IPS-15b (cell line): ENCODE data around the gene DHRS7.

Source experiments
- H3K27me3 ChIP-seq: one replicate; pipeline ENCODE4 v1.6.1; 2013; ENCODE audit warnings: low read length; ENCODE audit not compliant: control insufficient read depth, insufficient read depth
- H3K36me3 ChIP-seq: one replicate; pipeline ENCODE4 v1.6.1; 2013; ENCODE audit warnings: low read length; ENCODE audit not compliant: control insufficient read depth, insufficient read depth
- H3K4me1 ChIP-seq: one replicate; pipeline ENCODE4 v1.6.1; 2013; ENCODE audit warnings: mild to moderate bottlenecking, low read length; ENCODE audit not compliant: control insufficient read depth, insufficient read depth
- H3K4me3 ChIP-seq: one replicate; pipeline ENCODE4 v1.5.1; 2013; ENCODE audit warnings: low read depth, low read length
- H3K9ac ChIP-seq: one replicate; pipeline ENCODE4 v1.6.1; 2013; ENCODE audit warnings: low read depth, mild to moderate bottlenecking, low read length
- H3K9me3 ChIP-seq: one replicate; pipeline ENCODE4 v1.6.1; 2013; ENCODE audit warnings: mild to moderate bottlenecking, low read length; ENCODE audit not compliant: control insufficient read depth, insufficient read depth

The DHRS7 gene, protein sequence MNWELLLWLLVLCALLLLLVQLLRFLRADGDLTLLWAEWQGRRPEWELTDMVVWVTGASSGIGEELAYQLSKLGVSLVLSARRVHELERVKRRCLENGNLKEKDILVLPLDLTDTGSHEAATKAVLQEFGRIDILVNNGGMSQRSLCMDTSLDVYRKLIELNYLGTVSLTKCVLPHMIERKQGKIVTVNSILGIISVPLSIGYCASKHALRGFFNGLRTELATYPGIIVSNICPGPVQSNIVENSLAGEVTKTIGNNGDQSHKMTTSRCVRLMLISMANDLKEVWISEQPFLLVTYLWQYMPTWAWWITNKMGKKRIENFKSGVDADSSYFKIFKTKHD

DNA sequence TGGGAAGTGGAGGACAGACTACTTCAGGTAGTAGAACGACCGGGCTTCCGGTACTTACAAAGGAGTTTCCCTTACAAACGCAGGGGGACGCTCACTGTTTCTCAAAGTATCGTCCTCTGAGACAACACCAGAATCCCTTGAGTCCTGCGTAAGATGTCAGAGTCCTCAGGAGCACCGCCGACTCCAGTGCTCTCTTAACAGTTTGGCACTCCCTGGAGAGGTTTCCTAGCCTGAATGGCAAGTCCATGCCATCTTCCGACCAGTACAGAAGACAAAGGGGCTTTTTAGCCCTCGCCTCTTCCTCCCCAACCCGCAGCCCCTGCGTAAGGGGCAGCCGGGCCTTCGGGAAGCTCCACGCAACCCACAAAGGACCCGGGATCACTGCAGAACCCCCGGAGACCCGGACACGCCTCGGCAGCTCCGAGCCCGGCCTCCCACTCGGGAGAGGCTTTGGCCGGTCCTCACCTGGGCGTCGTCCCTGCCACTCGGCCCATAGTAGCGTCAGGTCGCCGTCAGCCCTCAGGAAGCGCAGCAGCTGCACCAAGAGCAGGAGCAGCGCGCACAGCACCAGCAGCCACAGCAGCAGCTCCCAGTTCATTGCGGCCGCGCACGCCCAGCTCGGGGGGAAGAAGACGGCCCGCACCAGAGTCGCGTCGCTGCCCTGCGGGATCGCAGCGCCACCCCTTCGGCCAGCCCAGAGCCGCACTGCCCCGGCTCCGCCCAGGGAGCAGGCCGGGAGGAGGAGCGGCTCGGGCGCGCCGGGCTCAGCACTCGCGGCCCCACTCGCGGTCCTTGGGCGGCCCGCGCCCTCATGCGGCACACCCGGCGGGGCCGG lies at the start of gene DHRS7:
TSS of gene DHRS7 (minus strand) at position 687 of the 835 bp plus-strand sequence. CDS start at position 598, 89 bp downstream.
- Histone ChIP-seq H3K9ac (peak within 1 kb of the TSS; percentile 77), H3K9me3 (no peaks in the 10 kb centered on the region), H3K4me3 (peak within 1 kb of the TSS; percentile 80), H3K36me3 (no peaks in the 10 kb centered on the region), H3K27me3 (peaks cover 12% of the 10 kb centered on the region), H3K4me1 (peaks cover 7% of the 10 kb centered on the region)

DNA sequence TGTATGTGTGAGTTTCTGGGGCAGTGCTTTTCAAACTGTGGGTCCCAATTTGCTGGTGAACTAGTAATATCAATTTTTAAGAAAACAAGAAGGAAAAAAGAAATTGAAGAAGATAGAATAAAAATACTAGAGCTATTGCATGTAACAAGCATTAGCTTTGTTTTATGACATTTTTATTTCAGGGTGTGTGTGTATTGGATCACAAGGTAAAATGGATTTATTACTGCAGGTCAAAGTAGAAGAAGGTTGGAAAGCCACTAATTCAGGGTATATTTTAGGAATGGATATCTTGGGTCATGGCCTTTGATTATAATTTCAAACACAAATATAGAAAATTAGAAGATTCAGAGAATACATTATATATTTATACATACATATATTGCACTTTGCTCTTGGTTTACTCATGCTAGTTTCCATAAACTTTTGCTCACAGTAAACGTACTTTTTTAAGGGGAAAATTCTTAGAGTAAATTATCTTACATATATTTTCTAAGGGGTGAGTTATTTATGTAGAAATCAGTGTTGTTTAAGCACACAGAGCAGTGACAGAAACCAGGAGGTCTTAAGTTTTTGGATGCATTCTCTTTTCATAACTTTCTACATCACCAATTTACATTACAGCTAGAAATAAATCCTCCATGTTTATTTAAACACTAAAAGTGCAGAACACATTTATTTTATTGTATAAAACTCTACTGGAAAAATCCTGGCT lies 49.4 kb upstream of the DHRS7 start:
- Histone ChIP-seq H3K27me3 (no peaks in the 10 kb centered on the region), H3K36me3 (no peaks in the 10 kb centered on the region), H3K9me3 (no peaks in the 10 kb centered on the region), H3K9ac (no peak overlapping the region), H3K4me3 (no peak overlapping the region), H3K4me1 (no peaks in the 10 kb centered on the region)

DNA sequence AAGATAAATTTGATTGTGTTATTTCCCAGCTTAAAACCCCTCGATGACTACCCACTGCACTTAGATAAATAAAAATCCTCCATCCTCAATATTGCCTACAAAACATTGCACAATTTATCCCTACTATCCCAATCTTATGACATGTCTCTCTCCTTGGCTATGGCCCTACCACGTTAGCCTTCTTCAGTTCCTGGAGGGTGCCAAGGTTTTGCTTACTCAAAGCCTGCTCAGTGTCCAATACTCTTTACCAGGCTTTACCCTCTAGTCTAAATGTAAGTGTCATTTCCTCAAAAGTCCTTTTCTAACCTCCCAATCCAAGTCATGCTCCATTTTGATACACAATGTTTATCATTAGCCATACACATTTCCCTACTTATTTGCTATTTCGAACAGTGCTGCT lies 48.8 kb upstream of the DHRS7 start:
- H3K36me3 ChIP-seq, result no peaks in the 10 kb centered on the region
- no peak overlapping the region for H3K9ac ChIP-seq
- no peaks in the 10 kb centered on the region for H3K9me3 ChIP-seq
- no peaks in the 10 kb centered on the region for H3K27me3 ChIP-seq
- H3K4me3 ChIP-seq, result no peak overlapping the region
- H3K4me1 ChIP-seq, result no peaks in the 10 kb centered on the region

DNA sequence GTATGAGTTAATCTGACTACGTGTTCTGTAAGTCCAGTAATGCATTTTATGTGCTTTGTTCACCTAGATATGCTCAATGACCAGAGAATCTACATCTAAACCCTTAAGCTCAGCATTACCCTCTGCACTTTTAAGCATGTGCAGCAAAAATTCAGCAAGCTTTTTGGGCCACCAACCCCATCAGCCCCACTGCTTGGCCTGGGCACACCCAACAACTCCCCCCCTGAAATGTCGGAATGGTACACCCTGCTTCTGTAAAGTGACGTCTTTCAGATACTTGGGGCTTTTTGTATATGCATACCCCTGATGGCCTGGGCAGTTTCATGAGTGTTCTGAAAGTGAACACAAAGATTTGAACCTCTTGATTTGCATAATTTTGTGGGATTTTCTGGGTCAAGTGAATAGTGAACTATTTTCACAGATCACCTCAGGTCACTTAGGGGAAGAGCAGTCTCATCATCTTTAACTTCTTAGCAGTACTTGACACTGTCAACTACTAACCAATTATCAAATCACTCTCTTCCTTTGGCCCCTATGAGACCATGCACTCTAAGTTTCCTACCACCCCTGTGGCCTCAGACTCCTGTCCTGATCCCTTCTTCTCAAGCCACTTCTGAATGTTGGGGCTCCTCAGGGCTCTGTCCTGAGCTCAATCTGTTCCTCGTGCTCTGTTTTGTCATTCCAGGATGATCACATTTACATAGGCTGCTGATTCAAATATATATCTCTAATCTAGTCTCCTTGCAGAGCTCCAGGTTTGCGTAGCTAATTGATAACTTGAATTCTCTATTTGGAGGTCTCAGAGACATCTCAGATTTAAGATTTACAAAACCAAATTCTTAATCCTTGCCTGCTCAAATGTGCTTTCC lies 47.5 kb upstream of the DHRS7 start:
- H3K36me3 ChIP-seq, result no peaks in the 10 kb centered on the region
- H3K4me1 ChIP-seq, result no peaks in the 10 kb centered on the region
- H3K9ac ChIP-seq, result no peak overlapping the region
- H3K27me3 ChIP-seq, result no peaks in the 10 kb centered on the region
- no peaks in the 10 kb centered on the region for H3K9me3 ChIP-seq
- H3K4me3 ChIP-seq, result no peak overlapping the region

DNA sequence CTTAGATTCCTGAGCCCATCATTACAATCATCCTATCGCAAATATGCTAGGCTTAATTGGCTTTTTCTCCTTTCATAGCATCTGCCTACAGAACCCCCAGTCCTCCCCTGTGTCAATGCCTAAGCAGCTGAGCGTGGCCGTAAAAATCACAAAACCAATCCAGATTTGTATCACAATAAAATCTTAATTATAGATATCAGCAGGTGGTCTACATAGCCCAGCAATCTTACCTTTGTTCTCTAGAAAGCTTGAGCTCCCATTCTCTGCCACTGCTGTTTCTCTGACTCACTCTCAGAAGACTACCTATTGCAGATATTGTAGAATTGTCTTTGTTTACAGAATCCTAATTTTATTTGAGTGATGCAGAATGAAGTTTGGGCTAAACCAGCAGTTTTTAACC lies 46.0 kb upstream of the DHRS7 start:
- Histone ChIP-seq H3K4me1 (no peaks in the 10 kb centered on the region), H3K27me3 (no peaks in the 10 kb centered on the region), H3K9me3 (no peaks in the 10 kb centered on the region), H3K36me3 (no peaks in the 10 kb centered on the region), H3K9ac (no peak overlapping the region), H3K4me3 (no peak overlapping the region)

DNA sequence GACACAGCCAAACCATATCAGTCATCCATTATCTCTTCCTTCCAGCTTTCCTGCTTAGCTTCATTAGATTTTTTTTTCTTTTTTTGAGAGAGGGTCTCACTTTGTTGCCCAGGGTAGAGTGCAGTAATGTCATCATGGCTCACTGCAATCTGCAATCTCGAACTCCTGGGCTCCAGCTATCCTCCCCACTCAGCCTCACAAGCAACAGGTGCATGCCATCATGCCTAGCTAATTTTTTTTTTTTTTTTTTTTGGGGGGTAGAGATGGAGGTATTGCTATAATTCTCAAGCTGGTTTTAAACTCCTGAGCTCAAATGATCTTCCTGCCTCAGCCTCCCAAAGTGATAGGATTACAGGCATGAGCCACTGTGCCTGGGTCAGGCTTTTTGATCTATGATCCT lies 45.5 kb upstream of the DHRS7 start:
- no peaks in the 10 kb centered on the region for H3K36me3 ChIP-seq

DNA sequence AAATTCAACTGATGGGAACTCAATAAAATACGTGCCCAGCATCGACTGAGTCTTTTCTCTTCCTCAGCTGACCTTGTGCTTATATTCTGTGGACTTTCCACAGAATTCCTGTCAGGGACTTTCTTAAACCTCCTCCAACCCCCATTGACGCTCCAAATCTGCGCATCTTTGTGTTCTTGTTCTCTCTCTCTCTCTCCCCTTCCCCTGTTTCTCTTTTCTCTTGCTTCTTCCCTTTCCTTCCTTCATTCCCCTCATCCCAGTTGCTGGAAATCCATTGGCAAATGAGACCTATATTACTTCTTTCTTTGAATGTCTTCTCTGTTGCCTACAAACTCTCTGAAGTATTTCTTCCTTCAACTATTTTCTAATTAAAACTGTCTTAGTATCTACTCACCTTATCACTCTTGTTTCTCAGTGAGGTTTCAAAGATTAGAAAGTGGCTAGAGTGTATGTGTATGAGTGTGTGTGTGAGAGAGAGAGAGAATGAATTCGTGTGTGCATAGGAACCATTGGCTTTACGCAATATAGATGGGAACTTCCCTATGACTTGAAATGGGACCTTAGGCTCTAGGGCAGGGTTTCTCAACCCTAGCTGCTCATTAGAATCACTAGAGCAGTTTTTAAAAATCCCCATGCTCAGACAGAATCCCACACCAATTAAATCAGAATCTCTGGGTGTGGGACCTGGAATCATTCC lies 41.8 kb upstream of the DHRS7 start:
- H3K36me3 ChIP-seq, result no peaks in the 10 kb centered on the region
- H3K9me3 ChIP-seq, result no peaks in the 10 kb centered on the region
- no peak overlapping the region for H3K4me3 ChIP-seq
- H3K9ac ChIP-seq, result no peak overlapping the region
- peaks cover 18% of the 10 kb centered on the region for H3K4me1 ChIP-seq
- no peaks in the 10 kb centered on the region for H3K27me3 ChIP-seq

More for the DNA sequence above, 45.5 kb upstream of the DHRS7 start:
- Histone ChIP-seq H3K4me1 (no peaks in the 10 kb centered on the region), H3K27me3 (no peaks in the 10 kb centered on the region), H3K9me3 (no peaks in the 10 kb centered on the region), H3K9ac (no peak overlapping the region), H3K4me3 (no peak overlapping the region)

DNA sequence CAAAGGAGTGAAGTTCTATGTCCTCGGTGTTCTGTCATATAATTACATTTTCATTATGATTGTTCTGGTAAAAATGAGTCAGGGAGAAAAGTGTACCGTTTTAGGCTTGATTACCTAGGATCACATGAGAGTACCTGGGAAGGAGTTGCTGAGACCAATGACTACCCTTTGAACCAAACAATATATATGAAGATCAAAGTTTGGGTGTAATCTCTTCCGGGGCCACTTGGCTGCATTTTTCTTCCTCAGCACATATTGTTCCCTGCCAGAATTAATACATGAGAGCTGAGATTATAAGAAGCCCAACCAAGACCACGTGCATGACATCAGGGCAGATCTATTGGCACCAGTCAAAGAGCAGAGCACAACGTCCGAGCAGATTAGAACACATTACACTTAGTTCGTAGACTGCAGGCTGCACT lies 41.1 kb upstream of the DHRS7 start:
- no peaks in the 10 kb centered on the region for H3K36me3 ChIP-seq
- H3K9ac ChIP-seq, result no peak overlapping the region
- H3K4me3 ChIP-seq, result no peak overlapping the region
- H3K27me3 ChIP-seq, result no peaks in the 10 kb centered on the region
- no peaks in the 10 kb centered on the region for H3K9me3 ChIP-seq
- peaks cover 18% of the 10 kb centered on the region for H3K4me1 ChIP-seq

DNA sequence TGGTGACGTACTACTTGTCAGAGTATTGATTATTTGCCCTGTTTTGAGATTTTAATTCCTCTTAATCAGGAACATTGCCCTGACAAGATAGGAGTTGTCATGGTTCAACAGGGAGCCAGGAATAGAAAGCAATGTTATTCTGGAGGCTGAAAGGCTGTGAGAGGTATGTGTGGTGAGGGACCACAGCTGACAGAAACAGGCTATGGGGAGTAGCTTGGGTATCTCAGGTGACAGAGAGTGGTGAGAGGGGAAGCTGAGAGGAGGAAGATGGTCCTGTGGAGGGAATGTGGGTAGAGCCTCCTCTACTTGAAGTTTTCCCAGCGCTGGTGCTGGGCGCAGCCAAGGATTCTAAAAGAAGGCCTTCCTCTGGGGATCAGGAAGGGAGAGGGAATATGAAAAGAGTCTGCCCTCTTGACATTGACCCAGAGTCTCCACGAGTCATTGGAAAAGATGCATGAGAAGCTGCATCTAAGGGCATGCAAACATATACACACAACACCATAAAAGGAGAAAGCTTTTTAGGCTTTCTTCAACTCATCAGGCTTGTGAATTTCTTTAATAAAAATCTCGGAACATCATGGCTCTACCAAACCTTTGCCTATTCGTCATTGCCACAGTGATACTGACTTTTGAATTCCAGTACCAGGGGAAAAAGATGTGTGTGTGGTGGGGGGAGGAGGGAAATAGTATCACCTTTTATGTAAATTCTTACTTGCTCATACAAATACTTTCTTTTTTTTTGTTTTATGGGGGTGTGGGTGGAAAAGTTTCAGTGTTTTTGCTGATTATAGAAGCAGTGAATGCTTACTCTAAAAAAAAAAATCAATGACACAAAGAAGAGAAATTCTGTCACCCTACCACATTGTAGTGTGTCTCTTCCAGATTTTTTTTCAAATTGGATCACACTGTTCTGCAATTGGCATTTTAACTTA lies 39.9 kb upstream of the DHRS7 start:
- no peaks in the 10 kb centered on the region for H3K9me3 ChIP-seq
- H3K27me3 ChIP-seq, result no peaks in the 10 kb centered on the region
- no peak overlapping the region for H3K9ac ChIP-seq
- H3K36me3 ChIP-seq, result no peaks in the 10 kb centered on the region
- peaks cover 18% of the 10 kb centered on the region for H3K4me1 ChIP-seq
- no peak overlapping the region for H3K4me3 ChIP-seq
